Amniotic stem cell (primary cell): Measurements from ENCODE around the gene SLC38A3.
"Not testable (repeated sequence)": the region's sequence is repeated elsewhere in the genome, so short reads cannot be mapped to it uniquely, and the experiment has no call there.

Source experiments
- DNase-seq: peaks from one replicate; lab custom pipeline; 2025; lab: John Stamatoyannopoulos, UW

SLC38A3 gene

GRCh38 chr3:50231581-50231980 is 26.5 kb downstream of the SLC38A3 start:
- no peak for DNase-seq

- no peak for DNase-seq
These were observed 27.2 kb downstream of the SLC38A3 start for GRCh38 chr3:50232303-50232702.

- DNase-seq: no peak
These were observed 28.1 kb downstream of the SLC38A3 start for GRCh38 chr3:50233176-50233575.

GRCh38 chr3:50235716-50236483 is 30.8 kb downstream of the SLC38A3 start, which contains the start of gene GNAI2:
TSS of gene GNAI2 (plus strand) at chr3:50236204. CDS start at chr3:50236336, 132 bp downstream.
- peak; percentile 98 for DNase-seq

- no peak for DNase-seq
These were observed 31.5 kb downstream of the SLC38A3 start for GRCh38 chr3:50236484-50237132.

- DNase-seq: no peak
These were observed 32.1 kb downstream of the SLC38A3 start for GRCh38 chr3:50237133-50237651.

GRCh38 chr3:50237754-50238548 is 32.9 kb downstream of the SLC38A3 start:
- peak; percentile 67 for DNase-seq

GRCh38 chr3:50238549-50239026 is 33.5 kb downstream of the SLC38A3 start:
- DNase-seq: no peak

GRCh38 chr3:50239649-50240048 is 34.6 kb downstream of the SLC38A3 start:
- no peak for DNase-seq

- DNase-seq: no peak
These were observed 36.1 kb downstream of the SLC38A3 start for GRCh38 chr3:50241163-50241562.

GRCh38 chr3:50241713-50242380 is 36.8 kb downstream of the SLC38A3 start:
- no peak for DNase-seq

- no peak for DNase-seq
These were observed 37.3 kb downstream of the SLC38A3 start for GRCh38 chr3:50242381-50242770.

- DNase-seq: no peak
These were observed 37.9 kb downstream of the SLC38A3 start for GRCh38 chr3:50242851-50243542.

- no peak for DNase-seq
These were observed 38.4 kb downstream of the SLC38A3 start for GRCh38 chr3:50243543-50243895.

- DNase-seq: not testable (repeated sequence)
These were observed 39.7 kb downstream of the SLC38A3 start for GRCh38 chr3:50244813-50245212.

- no peak for DNase-seq
These were observed 40.2 kb downstream of the SLC38A3 start for GRCh38 chr3:50245251-50245745.

- peak; percentile 80 for DNase-seq
These were observed 40.9 kb downstream of the SLC38A3 start for GRCh38 chr3:50245831-50246516.

- DNase-seq: peak; percentile 83
These were observed 41.5 kb downstream of the SLC38A3 start for GRCh38 chr3:50246517-50246954.

- no peak for DNase-seq
These were observed 43.3 kb downstream of the SLC38A3 start for GRCh38 chr3:50248387-50248786.

- DNase-seq: no peak
These were observed 44.4 kb downstream of the SLC38A3 start for GRCh38 chr3:50249457-50249856.
